H1 (cell line): ENCODE measurements around the gene MYL6. TPM values are rescaled to one million over a fixed set of nuclear protein-coding genes. Genes with fewer than 3 reads are reported as not detected.

ENCODE experiments used
- CBX8 ChIP-seq: fragments of 300-800, 300-1000 bp; sonication (generic); IDR thresholded peaks from 2 replicates; pipeline ENCODE4 v1.7.1; 2016; ENCODE audit warnings: low read depth, low read length, borderline replicate concordance
- CEBPB ChIP-seq: IDR thresholded peaks from 2 replicates; pipeline ENCODE4 v1.6.1; 2012; ENCODE audit warnings: low read depth, low read length
- E2F6 ChIP-seq: IDR thresholded peaks from 2 replicates; pipeline ENCODE4 v1.6.1; 2012; ENCODE audit warnings: inconsistent platforms
- RNF2 ChIP-seq: fragments of 200-900, 300-1000 bp; sonication (generic); IDR thresholded peaks from 2 replicates; pipeline ENCODE4 v1.7.1; 2016; ENCODE audit warnings: borderline replicate concordance, low read depth, mild to moderate bottlenecking, antibody characterized with exemption, low read length; ENCODE audit not compliant: poor library complexity, severe bottlenecking; ENCODE audit errors: missing control alignments
- USF2 ChIP-seq: IDR thresholded peaks from 2 replicates; pipeline ENCODE4 v1.6.1; 2011; ENCODE audit warnings: low read length, improper control_type of control experiment
- ZNF274 ChIP-seq: IDR thresholded peaks from 2 replicates; pipeline ENCODE4 v1.7.0; 2012; ENCODE audit warnings: low read length, borderline replicate concordance; ENCODE audit errors: extremely low read depth
- polyA plus RNA-seq, 7 experiments: library from polyadenylated mRNA; depleted of rRNA in 3 of 7; stranded (reverse) in 5 of 7; unstranded in 2 of 7; fragments of >200 nt in 5 of 7; fragments of 200-250 nt in 2 of 7; gene quantifications; 1 replicate in 5 of 7; 2 replicates in 1 of 7; 4 replicates in 1 of 7; pipeline versions ENCODE4 v1.2.1 to v1.2.3, GENCODE V29; 2011 to 2013; ENCODE audit warnings: missing spikeins in 2 of 7, mixed read lengths in 2 of 7
- total RNA-seq: library from RNA; stranded (reverse); fragmentation: NEBNext Ultra II Directional; extraction: Animal tissue kit (Norgen Biotek cat#: 25700); gene quantifications from 2 replicates; pipeline ENCODE4 v1.2.1, GENCODE V29; 2021
- TF ChIP-seq, protein P1 (sequence below): fragments of 300-600 bp; sonication (generic); IDR thresholded peaks from 2 replicates; pipeline ENCODE4 v1.7.1; 2012; ENCODE audit warnings: low read length, moderate library complexity, mild to moderate bottlenecking, inconsistent platforms; ENCODE audit not compliant: insufficient replicate concordance

The MYL6 gene
- total and polyA plus RNA-seq, 2 of the 8 experiments (the other 6 are each of a cell fraction or from before 2014, with no cell fraction given), result 1,130 to 2,279 TPM

GRCh38 chr12:56127888-56128669 lies 30.1 kb upstream of the MYL6 start, which contains the start of gene ESYT1 (continued):
- TF ChIP-seq, protein P1, sequence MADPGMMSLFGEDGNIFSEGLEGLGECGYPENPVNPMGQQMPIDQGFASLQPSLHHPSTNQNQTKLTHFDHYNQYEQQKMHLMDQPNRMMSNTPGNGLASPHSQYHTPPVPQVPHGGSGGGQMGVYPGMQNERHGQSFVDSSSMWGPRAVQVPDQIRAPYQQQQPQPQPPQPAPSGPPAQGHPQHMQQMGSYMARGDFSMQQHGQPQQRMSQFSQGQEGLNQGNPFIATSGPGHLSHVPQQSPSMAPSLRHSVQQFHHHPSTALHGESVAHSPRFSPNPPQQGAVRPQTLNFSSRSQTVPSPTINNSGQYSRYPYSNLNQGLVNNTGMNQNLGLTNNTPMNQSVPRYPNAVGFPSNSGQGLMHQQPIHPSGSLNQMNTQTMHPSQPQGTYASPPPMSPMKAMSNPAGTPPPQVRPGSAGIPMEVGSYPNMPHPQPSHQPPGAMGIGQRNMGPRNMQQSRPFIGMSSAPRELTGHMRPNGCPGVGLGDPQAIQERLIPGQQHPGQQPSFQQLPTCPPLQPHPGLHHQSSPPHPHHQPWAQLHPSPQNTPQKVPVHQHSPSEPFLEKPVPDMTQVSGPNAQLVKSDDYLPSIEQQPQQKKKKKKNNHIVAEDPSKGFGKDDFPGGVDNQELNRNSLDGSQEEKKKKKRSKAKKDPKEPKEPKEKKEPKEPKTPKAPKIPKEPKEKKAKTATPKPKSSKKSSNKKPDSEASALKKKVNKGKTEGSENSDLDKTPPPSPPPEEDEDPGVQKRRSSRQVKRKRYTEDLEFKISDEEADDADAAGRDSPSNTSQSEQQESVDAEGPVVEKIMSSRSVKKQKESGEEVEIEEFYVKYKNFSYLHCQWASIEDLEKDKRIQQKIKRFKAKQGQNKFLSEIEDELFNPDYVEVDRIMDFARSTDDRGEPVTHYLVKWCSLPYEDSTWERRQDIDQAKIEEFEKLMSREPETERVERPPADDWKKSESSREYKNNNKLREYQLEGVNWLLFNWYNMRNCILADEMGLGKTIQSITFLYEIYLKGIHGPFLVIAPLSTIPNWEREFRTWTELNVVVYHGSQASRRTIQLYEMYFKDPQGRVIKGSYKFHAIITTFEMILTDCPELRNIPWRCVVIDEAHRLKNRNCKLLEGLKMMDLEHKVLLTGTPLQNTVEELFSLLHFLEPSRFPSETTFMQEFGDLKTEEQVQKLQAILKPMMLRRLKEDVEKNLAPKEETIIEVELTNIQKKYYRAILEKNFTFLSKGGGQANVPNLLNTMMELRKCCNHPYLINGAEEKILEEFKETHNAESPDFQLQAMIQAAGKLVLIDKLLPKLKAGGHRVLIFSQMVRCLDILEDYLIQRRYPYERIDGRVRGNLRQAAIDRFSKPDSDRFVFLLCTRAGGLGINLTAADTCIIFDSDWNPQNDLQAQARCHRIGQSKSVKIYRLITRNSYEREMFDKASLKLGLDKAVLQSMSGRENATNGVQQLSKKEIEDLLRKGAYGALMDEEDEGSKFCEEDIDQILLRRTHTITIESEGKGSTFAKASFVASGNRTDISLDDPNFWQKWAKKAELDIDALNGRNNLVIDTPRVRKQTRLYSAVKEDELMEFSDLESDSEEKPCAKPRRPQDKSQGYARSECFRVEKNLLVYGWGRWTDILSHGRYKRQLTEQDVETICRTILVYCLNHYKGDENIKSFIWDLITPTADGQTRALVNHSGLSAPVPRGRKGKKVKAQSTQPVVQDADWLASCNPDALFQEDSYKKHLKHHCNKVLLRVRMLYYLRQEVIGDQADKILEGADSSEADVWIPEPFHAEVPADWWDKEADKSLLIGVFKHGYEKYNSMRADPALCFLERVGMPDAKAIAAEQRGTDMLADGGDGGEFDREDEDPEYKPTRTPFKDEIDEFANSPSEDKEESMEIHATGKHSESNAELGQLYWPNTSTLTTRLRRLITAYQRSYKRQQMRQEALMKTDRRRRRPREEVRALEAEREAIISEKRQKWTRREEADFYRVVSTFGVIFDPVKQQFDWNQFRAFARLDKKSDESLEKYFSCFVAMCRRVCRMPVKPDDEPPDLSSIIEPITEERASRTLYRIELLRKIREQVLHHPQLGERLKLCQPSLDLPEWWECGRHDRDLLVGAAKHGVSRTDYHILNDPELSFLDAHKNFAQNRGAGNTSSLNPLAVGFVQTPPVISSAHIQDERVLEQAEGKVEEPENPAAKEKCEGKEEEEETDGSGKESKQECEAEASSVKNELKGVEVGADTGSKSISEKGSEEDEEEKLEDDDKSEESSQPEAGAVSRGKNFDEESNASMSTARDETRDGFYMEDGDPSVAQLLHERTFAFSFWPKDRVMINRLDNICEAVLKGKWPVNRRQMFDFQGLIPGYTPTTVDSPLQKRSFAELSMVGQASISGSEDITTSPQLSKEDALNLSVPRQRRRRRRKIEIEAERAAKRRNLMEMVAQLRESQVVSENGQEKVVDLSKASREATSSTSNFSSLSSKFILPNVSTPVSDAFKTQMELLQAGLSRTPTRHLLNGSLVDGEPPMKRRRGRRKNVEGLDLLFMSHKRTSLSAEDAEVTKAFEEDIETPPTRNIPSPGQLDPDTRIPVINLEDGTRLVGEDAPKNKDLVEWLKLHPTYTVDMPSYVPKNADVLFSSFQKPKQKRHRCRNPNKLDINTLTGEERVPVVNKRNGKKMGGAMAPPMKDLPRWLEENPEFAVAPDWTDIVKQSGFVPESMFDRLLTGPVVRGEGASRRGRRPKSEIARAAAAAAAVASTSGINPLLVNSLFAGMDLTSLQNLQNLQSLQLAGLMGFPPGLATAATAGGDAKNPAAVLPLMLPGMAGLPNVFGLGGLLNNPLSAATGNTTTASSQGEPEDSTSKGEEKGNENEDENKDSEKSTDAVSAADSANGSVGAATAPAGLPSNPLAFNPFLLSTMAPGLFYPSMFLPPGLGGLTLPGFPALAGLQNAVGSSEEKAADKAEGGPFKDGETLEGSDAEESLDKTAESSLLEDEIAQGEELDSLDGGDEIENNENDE, result no peak
- TF ChIP-seq E2F6, result peak; percentile 65
- no peak for TF ChIP-seq CBX8
- TF ChIP-seq ZNF274, result no peak
- 0 out of 2 replicates have a peak, but pooled peaks have one; percentile 35 for TF ChIP-seq CEBPB
- no peak for TF ChIP-seq RNF2
- peak; percentile 63; the same call in 1 of the 2 replicates for TF ChIP-seq USF2
